Activated CD8-positive, alpha-beta memory T cell treated with anti-CD3 and anti-CD28 coated beads, Interleukin-2, amount 10 ng/mL, durations not matched to agents 7 days and 5 days (primary cell): Measurements from ENCODE around the gene LINGO1. TPM values are rescaled to one million over a fixed set of nuclear protein-coding genes. Genes with fewer than 3 reads are reported as not detected.

Experiments
- ATAC-seq: fragments of 150-1000 bp; cut with Tn5 transposase; one replicate; pipeline ENCODE4 v1.10.0; 2021; ENCODE audit warnings: moderate library complexity
- CTCF ChIA-PET: fragments of 350-600 bp; sonication (Branson Sonifier 250); formaldehyde crosslinking; loops from one replicate; lab custom pipeline; 2021; ENCODE audit warnings: antibody characterized with exemption; lab: Charles Lee
- DNase-seq: peaks from one replicate; pipeline ENCODE4 v3.0.0-alpha.2; 2020
- H3K27ac Mint-ChIP-seq: one replicate; pipeline ENCODE4 v1.8.0; 2021; ENCODE audit warnings: mild to moderate bottlenecking, mixed read lengths
- H3K27me3 Mint-ChIP-seq: one replicate; pipeline ENCODE4 v1.8.0; 2021; ENCODE audit warnings: mixed read lengths
- H3K36me3 Mint-ChIP-seq: one replicate; pipeline ENCODE4 v1.8.0; 2021; ENCODE audit warnings: mild to moderate bottlenecking, mixed read lengths
- H3K4me1 Mint-ChIP-seq: one replicate; pipeline ENCODE4 v1.8.0; 2021; ENCODE audit warnings: mixed read lengths
- H3K4me3 Mint-ChIP-seq: one replicate; pipeline ENCODE4 v1.8.0; 2021; ENCODE audit warnings: mild to moderate bottlenecking, moderate library complexity, mixed read lengths
- H3K9me3 Mint-ChIP-seq: one replicate; pipeline ENCODE4 v1.8.0; 2022; ENCODE audit warnings: low read depth, mixed read lengths
- total RNA-seq, 2 experiments: library from RNA; stranded (reverse); gene quantifications; one replicate each; pipeline ENCODE4 v1.2.3, GENCODE V29; 2021

LINGO1 gene, protein sequence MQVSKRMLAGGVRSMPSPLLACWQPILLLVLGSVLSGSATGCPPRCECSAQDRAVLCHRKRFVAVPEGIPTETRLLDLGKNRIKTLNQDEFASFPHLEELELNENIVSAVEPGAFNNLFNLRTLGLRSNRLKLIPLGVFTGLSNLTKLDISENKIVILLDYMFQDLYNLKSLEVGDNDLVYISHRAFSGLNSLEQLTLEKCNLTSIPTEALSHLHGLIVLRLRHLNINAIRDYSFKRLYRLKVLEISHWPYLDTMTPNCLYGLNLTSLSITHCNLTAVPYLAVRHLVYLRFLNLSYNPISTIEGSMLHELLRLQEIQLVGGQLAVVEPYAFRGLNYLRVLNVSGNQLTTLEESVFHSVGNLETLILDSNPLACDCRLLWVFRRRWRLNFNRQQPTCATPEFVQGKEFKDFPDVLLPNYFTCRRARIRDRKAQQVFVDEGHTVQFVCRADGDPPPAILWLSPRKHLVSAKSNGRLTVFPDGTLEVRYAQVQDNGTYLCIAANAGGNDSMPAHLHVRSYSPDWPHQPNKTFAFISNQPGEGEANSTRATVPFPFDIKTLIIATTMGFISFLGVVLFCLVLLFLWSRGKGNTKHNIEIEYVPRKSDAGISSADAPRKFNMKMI
- not detected for total RNA-seq

GRCh38 chr15:77632534-77633133 is at the start of gene LINGO1:
LINGO1 (minus strand) TSS chr15:77632912; CDS start chr15:77632315, 597 bp downstream.
- DNase-seq = no peak
- Mint-ChIP-seq H3K27ac (no peak within 1 kb of the TSS), H3K27me3 (peaks cover 74% of the 10 kb centered on the region), H3K9me3 (no peaks in the 10 kb centered on the region), H3K36me3 (no peaks in the 10 kb centered on the region), H3K4me3 (no peak within 1 kb of the TSS), H3K4me1 (peaks cover 9% of the 10 kb centered on the region)
- CTCF ChIA-PET = interaction anchor here (0.6 to 5.1 kb wide), 14 partner anchors 10 to 969 kb away, joined by 3 to 39 read pairs (median 5); no protein-coding TSS in a partner anchor
- no peak for ATAC-seq

- peaks cover 23% of the 10 kb centered on the region for H3K27me3 Mint-ChIP-seq
- CTCF ChIA-PET = no interaction called here
- no peak overlapping the region for H3K27ac Mint-ChIP-seq
- H3K9me3 Mint-ChIP-seq = no peaks in the 10 kb centered on the region
- DNase-seq (no peak), ATAC-seq (no peak)
- no peaks in the 10 kb centered on the region for H3K36me3 Mint-ChIP-seq
- H3K4me1 Mint-ChIP-seq = no peaks in the 10 kb centered on the region
- no peak overlapping the region for H3K4me3 Mint-ChIP-seq
These were observed 48.6 kb upstream of the LINGO1 start for GRCh38 chr15:77681362-77681761.

DNA sequence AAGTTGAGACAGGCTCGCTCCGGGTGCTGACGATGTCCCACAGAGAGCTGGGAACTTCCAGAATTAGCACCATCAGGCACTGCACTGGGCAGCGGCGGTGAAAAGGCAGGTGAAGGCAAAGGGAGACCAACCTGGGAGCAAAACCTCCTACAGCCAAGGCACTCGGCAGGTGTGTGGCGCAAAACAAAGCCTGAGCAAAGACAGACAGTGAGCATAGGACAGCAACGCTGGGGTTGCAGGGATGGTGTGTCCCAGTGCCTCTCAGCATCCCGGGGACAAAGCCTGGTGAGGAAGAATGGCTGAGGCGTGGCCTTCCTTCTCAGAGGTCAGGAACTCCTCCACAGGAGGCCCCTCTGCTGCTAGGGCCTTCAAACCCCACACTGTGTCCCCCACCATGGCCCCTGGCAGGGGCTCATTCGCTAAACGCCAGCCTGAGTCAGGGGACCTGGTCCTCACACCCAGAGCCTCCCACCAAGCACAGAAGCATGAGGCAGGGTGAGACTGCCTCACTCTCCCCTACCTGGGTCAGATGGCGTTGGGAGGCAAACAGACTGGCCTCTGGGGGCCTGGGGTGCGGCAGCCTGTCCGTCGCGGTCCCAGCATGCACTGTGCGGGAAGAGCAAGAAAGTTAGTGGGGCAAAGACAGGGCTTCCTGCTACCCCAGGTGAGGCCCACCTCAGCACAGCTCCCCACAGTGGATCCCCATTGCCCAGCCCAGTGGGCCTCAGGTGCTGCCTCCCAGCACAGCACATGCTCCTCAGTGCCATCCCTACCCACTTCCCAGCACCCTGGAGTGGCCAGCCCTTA is 44.1 kb upstream of the LINGO1 start:
- no peak overlapping the region for H3K4me3 Mint-ChIP-seq
- no peaks in the 10 kb centered on the region for H3K4me1 Mint-ChIP-seq
- DNase-seq = no peak
- ATAC-seq = no peak
- no peaks in the 10 kb centered on the region for H3K36me3 Mint-ChIP-seq
- no peak overlapping the region for H3K27ac Mint-ChIP-seq
- CTCF ChIA-PET = no interaction called here
- H3K27me3 Mint-ChIP-seq = peaks cover 10% of the 10 kb centered on the region
- no peaks in the 10 kb centered on the region for H3K9me3 Mint-ChIP-seq

- DNase-seq (no peak), ATAC-seq (no peak)
- H3K9me3 Mint-ChIP-seq = no peaks in the 10 kb centered on the region
- peaks cover 7% of the 10 kb centered on the region for H3K27me3 Mint-ChIP-seq
- H3K36me3 Mint-ChIP-seq = no peaks in the 10 kb centered on the region
- H3K27ac Mint-ChIP-seq = no peak overlapping the region
- no peaks in the 10 kb centered on the region for H3K4me1 Mint-ChIP-seq
- CTCF ChIA-PET = interaction anchor here (1.0 kb wide), 1 partner anchor 43 kb away, joined by 5 read pairs; no protein-coding TSS in a partner anchor
- no peak overlapping the region for H3K4me3 Mint-ChIP-seq
These were observed 43.2 kb upstream of the LINGO1 start for GRCh38 chr15:77675806-77676415.

GRCh38 chr15:77674327-77674726 is 41.6 kb upstream of the LINGO1 start:
- CTCF ChIA-PET = no interaction called here
- Mint-ChIP-seq H3K27me3 (peaks cover 5% of the 10 kb centered on the region), H3K4me1 (no peaks in the 10 kb centered on the region), H3K4me3 (no peak overlapping the region), H3K27ac (no peak overlapping the region), H3K9me3 (no peaks in the 10 kb centered on the region), H3K36me3 (no peaks in the 10 kb centered on the region)
- DNase-seq (no peak), ATAC-seq (no peak)

- H3K36me3 Mint-ChIP-seq = no peaks in the 10 kb centered on the region
- H3K27me3 Mint-ChIP-seq = peaks cover 5% of the 10 kb centered on the region
- no peak overlapping the region for H3K27ac Mint-ChIP-seq
- CTCF ChIA-PET = no interaction called here
- ATAC-seq (no peak), DNase-seq (no peak)
- no peaks in the 10 kb centered on the region for H3K9me3 Mint-ChIP-seq
- no peak overlapping the region for H3K4me3 Mint-ChIP-seq
- H3K4me1 Mint-ChIP-seq = no peaks in the 10 kb centered on the region
These were observed 41.2 kb upstream of the LINGO1 start for GRCh38 chr15:77673866-77674265.

- DNase-seq (no peak), ATAC-seq (no peak)
- no peak overlapping the region for H3K27ac Mint-ChIP-seq
- no peaks in the 10 kb centered on the region for H3K9me3 Mint-ChIP-seq
- no peaks in the 10 kb centered on the region for H3K27me3 Mint-ChIP-seq
- no peaks in the 10 kb centered on the region for H3K36me3 Mint-ChIP-seq
- no peaks in the 10 kb centered on the region for H3K4me1 Mint-ChIP-seq
- CTCF ChIA-PET = no interaction called here
- no peak overlapping the region for H3K4me3 Mint-ChIP-seq
These were observed 39.4 kb upstream of the LINGO1 start for GRCh38 chr15:77672135-77672534.

GRCh38 chr15:77671362-77672056 is 38.8 kb upstream of the LINGO1 start:
- no peak for DNase-seq

GRCh38 chr15:77670558-77671361 is 38.0 kb upstream of the LINGO1 start:
- H3K27ac Mint-ChIP-seq = no peak overlapping the region
- H3K36me3 Mint-ChIP-seq = no peaks in the 10 kb centered on the region
- CTCF ChIA-PET = no interaction called here
- DNase-seq = no peak
- no peaks in the 10 kb centered on the region for H3K4me1 Mint-ChIP-seq
- no peak overlapping the region for H3K4me3 Mint-ChIP-seq
- no peak for ATAC-seq
- no peaks in the 10 kb centered on the region for H3K9me3 Mint-ChIP-seq
- peaks cover 7% of the 10 kb centered on the region for H3K27me3 Mint-ChIP-seq

More at GRCh38 chr15:77671362-77672056, 38.8 kb upstream of the LINGO1 start:
- H3K27me3 Mint-ChIP-seq = peaks cover 5% of the 10 kb centered on the region
- CTCF ChIA-PET = no interaction called here
- no peaks in the 10 kb centered on the region for H3K4me1 Mint-ChIP-seq
- H3K9me3 Mint-ChIP-seq = no peaks in the 10 kb centered on the region
- H3K4me3 Mint-ChIP-seq = no peak overlapping the region
- H3K27ac Mint-ChIP-seq = no peak overlapping the region
- H3K36me3 Mint-ChIP-seq = no peaks in the 10 kb centered on the region
- no peak for ATAC-seq

GRCh38 chr15:77669896-77670295 is 37.2 kb upstream of the LINGO1 start:
- no peaks in the 10 kb centered on the region for H3K4me1 Mint-ChIP-seq
- CTCF ChIA-PET = no interaction called here
- H3K9me3 Mint-ChIP-seq = no peaks in the 10 kb centered on the region
- no peak overlapping the region for H3K4me3 Mint-ChIP-seq
- H3K27ac Mint-ChIP-seq = no peak overlapping the region
- ATAC-seq (no peak), DNase-seq (no peak)
- peaks cover 9% of the 10 kb centered on the region for H3K27me3 Mint-ChIP-seq
- H3K36me3 Mint-ChIP-seq = no peaks in the 10 kb centered on the region

DNA sequence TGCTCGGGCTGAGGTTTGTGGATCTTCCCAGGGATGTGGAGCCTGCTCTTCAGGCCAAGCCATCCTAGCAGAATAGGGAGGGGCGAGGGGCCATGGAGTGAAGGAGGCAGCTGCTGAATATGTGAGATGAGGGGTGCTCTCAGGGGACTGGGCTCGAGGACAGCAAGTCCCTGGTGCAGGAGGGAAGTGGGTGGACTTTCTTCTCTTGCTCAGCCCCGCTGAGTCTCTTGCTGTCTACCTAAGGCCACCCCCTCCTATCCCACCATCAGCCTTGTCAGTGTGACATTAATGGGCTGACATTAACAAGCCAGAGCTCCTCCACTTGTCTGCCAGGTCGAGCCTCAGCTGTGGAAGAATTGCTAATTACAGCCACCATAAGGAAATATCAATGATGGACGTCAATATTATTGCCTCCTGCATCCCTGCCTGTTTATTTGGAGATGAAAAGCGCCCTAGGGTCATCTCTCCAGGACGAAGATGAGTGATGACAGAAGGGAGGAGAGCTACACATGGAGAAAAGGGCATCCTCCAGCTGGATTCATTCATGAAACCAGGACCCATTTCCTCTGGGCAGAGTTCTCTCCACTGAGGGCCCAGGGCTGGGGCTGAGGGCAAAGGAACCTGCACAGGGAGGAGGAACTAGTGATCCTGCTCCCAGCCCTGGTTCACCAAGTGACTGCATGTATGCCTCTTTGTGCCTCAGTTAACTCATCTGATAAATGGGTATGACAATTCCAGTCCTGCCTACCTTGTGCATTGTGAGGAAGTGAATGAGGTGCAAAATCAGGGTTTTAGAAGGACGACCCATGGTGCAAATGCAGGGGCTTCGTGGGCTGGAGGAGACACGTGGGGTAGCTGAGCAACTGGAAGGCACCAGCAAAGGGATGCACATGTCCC is 34.9 kb upstream of the LINGO1 start:
- ATAC-seq = no peak
- CTCF ChIA-PET = interaction anchor here (1.0 kb wide), 1 partner anchor 154 kb away, joined by 3 read pairs; no protein-coding TSS in a partner anchor
- no peaks in the 10 kb centered on the region for H3K4me1 Mint-ChIP-seq

More for the DNA sequence above, 34.9 kb upstream of the LINGO1 start:
- H3K27ac Mint-ChIP-seq = no peak overlapping the region
- peaks cover 9% of the 10 kb centered on the region for H3K27me3 Mint-ChIP-seq
- H3K9me3 Mint-ChIP-seq = no peaks in the 10 kb centered on the region
- no peak overlapping the region for H3K4me3 Mint-ChIP-seq
- no peak for DNase-seq
- no peaks in the 10 kb centered on the region for H3K36me3 Mint-ChIP-seq
